IMR-90 (cell line): ENCODE data around the gene KXD1. TPM values are rescaled to one million over a fixed set of nuclear protein-coding genes. Genes with fewer than 3 reads are reported as not detected.

Experiments used
- ATAC-seq: fragments of 200-7000 bp; cut with Tn5 transposase; 2 replicates; pipeline ENCODE4 v1.9.1; 2020; ENCODE audit warnings: low read depth, mild to moderate bottlenecking, moderate library complexity
- BruUV-seq: library from RNA; stranded (reverse); fragments of 400-500 nt; replicated peaks from 2 replicates; lab custom pipeline; 2021; lab: Mats Ljungman, UMichigan
- CTCF ChIA-PET: fragments of 300-600 bp; formaldehyde crosslinking; extraction: SDS; loops from one replicate; lab custom pipeline; 2021; ENCODE audit warnings: antibody characterized with exemption; lab: Yijun Ruan, JAX
- POLR2A ChIA-PET: fragments of 300-600 bp; sonication (Branson Sonifier 250); formaldehyde crosslinking; loops from one replicate; lab custom pipeline; 2022; ENCODE audit warnings: antibody characterized with exemption; ENCODE audit not compliant: unreplicated experiment; lab: Charles Lee
- DNase-seq: peaks from one replicate; pipeline ENCODE4 v3.0.0; 2013
- H2AFZ ChIP-seq: replicated peaks from 2 replicates; pipeline ENCODE3; 2013; ENCODE audit warnings: low read length, mild to moderate bottlenecking; ENCODE audit not compliant: poor library complexity
- H2AK5ac ChIP-seq: 2 replicates; pipeline ENCODE4 v1.6.1; 2013; ENCODE audit warnings: low read depth, low read length, inconsistent platforms
- H2AK9ac ChIP-seq: replicated peaks from 2 replicates; pipeline ENCODE3; 2013; ENCODE audit warnings: mild to moderate bottlenecking, low read depth, low read length, moderate library complexity; ENCODE audit not compliant: poor library complexity
- H2BK120ac ChIP-seq: 2 replicates; pipeline ENCODE4 v1.6.1; 2013; ENCODE audit warnings: low read depth, low read length, inconsistent platforms
- H2BK15ac ChIP-seq: 3 replicates; pipeline ENCODE4 v1.6.1; 2013; ENCODE audit warnings: low read depth, low read length, inconsistent platforms
- H2BK20ac ChIP-seq: 2 replicates; pipeline ENCODE4 v1.6.1; 2013; ENCODE audit warnings: low read depth, mild to moderate bottlenecking, inconsistent platforms, low read length, moderate library complexity
- H2BK5ac ChIP-seq: 2 replicates; pipeline ENCODE4 v1.6.1; 2013; ENCODE audit warnings: mild to moderate bottlenecking, low read depth, low read length, inconsistent platforms; ENCODE audit not compliant: poor library complexity, severe bottlenecking
- H3K14ac ChIP-seq: replicated peaks from 2 replicates; pipeline ENCODE4 v1.6.1; 2013; ENCODE audit warnings: low read depth, low read length, inconsistent platforms
- H3K18ac ChIP-seq: 2 replicates; pipeline ENCODE4 v1.6.1; 2013; ENCODE audit warnings: low read depth, low read length, control low read depth
- H3K23ac ChIP-seq: 2 replicates; pipeline ENCODE4 v1.6.1; 2013; ENCODE audit warnings: low read depth, low read length, inconsistent platforms
- H3K27ac ChIP-seq: 2 replicates; pipeline ENCODE4 v1.5.1; 2013; ENCODE audit warnings: mild to moderate bottlenecking, control low read depth, low read length; ENCODE audit not compliant: insufficient read depth
- H3K27me3 ChIP-seq: 2 replicates; pipeline ENCODE4 v1.6.1; 2013; ENCODE audit warnings: low read length; ENCODE audit not compliant: control insufficient read depth, insufficient read depth
- H3K36me3 ChIP-seq: 2 replicates; pipeline ENCODE4 v1.6.1; 2013; ENCODE audit warnings: low read length, mixed read lengths; ENCODE audit not compliant: control insufficient read depth, insufficient read depth
- H3K4ac ChIP-seq: 2 replicates; pipeline ENCODE4 v1.6.1; 2013; ENCODE audit warnings: low read depth, low read length, inconsistent platforms
- H3K4me1 ChIP-seq: 2 replicates; pipeline ENCODE4 v1.6.1; 2013; ENCODE audit warnings: low read length, mixed read lengths; ENCODE audit not compliant: control insufficient read depth, insufficient read depth
- H3K4me2 ChIP-seq: 2 replicates; pipeline ENCODE4 v1.6.1; 2013; ENCODE audit warnings: low read depth, mild to moderate bottlenecking, control low read depth, low read length, moderate library complexity
- H3K4me3 ChIP-seq: 2 replicates; pipeline ENCODE4 v1.5.1; 2013; ENCODE audit warnings: low read depth, mild to moderate bottlenecking, control low read depth, low read length, moderate library complexity; ENCODE audit not compliant: insufficient read depth
- H3K56ac ChIP-seq: 2 replicates; pipeline ENCODE4 v1.6.1; 2013; ENCODE audit warnings: low read length, inconsistent platforms; ENCODE audit not compliant: insufficient read depth; ENCODE audit errors: extremely low read depth
- H3K79me1 ChIP-seq, 2 experiments: 2 replicates each; pipeline ENCODE4 v1.6.1; 2013; ENCODE audit warnings: low read length in 2 of 2, inconsistent platforms in 1 of 2, low read depth in 1 of 2
- H3K9ac ChIP-seq: 2 replicates; pipeline ENCODE4 v1.6.1; 2013; ENCODE audit warnings: low read depth, low read length, control low read depth
- H3K9me1 ChIP-seq: 2 replicates; pipeline ENCODE4 v1.6.1; 2013; ENCODE audit warnings: low read length, inconsistent platforms; ENCODE audit not compliant: insufficient read depth
- H3K9me3 ChIP-seq: 2 replicates; pipeline ENCODE4 v1.6.1; 2013; ENCODE audit warnings: low read length; ENCODE audit not compliant: control insufficient read depth, insufficient read depth
- H4K20me1 ChIP-seq: 2 replicates; pipeline ENCODE4 v1.6.1; 2013; ENCODE audit warnings: low read length, inconsistent platforms; ENCODE audit not compliant: insufficient read depth
- H4K5ac ChIP-seq: 2 replicates; pipeline ENCODE4 v1.6.1; 2013; ENCODE audit warnings: mild to moderate bottlenecking, low read depth, low read length, control low read depth
- H4K8ac ChIP-seq, 2 experiments: 2 replicates each; pipeline ENCODE4 v1.6.1; 2013; ENCODE audit warnings: low read depth in 2 of 2, low read length in 2 of 2, control low read depth in 1 of 2, inconsistent platforms in 1 of 2
- H4K91ac ChIP-seq: 2 replicates; pipeline ENCODE4 v1.6.1; 2013; ENCODE audit warnings: low read depth, low read length, inconsistent platforms; ENCODE audit not compliant: insufficient read depth
- CEBPB ChIP-seq: IDR thresholded peaks from 2 replicates; pipeline ENCODE4 v1.6.1; 2012; ENCODE audit warnings: low read depth, low read length, improper control_type of control experiment
- FOS ChIP-seq: fragments of 150-350 bp; IDR thresholded peaks from 2 replicates; pipeline ENCODE4 v1.6.1; 2016; ENCODE audit warnings: low read depth, low read length
- MAFK ChIP-seq: IDR thresholded peaks from 2 replicates; pipeline ENCODE4 v1.6.1; 2012; ENCODE audit warnings: low read depth, low read length, improper control_type of control experiment
- MAZ ChIP-seq: IDR thresholded peaks from 2 replicates; pipeline ENCODE4 v1.6.1; 2012; ENCODE audit warnings: low read depth, mild to moderate bottlenecking, low read length, improper control_type of control experiment, moderate library complexity, borderline replicate concordance
- WGBS, 2 experiments: methylation state at CpG; one replicate each; pipeline versions ENCODE4 v1.1.5 to v1.1.7; 2013; ENCODE audit warnings: missing lambda C conversion rate in 2 of 2; ENCODE audit not compliant: insufficient read length in 1 of 2; ENCODE audit errors: extremely low coverage in 2 of 2; 5-methylcytosine and 5-hydroxymethylcytosine counted together
- dilution Hi-C: fragments of 300-500 bp; cut with HindIII; formaldehyde crosslinking; loops from one replicate; pipeline ENCODE4 v1.14.3; 2018; ENCODE audit warnings: low sequenced_read_pairs; ENCODE audit not compliant: unreplicated experiment
- in situ Hi-C: fragments of 300-500 bp; cut with MboI; formaldehyde crosslinking; loops from 3 replicates; pipeline ENCODE4 v1.14.3; 2019; ENCODE audit warnings: low sequenced_read_pairs, inconsistent platforms, mixed read lengths
- intact Hi-C: fragments of 100-400 bp; cut with micrococcal nuclease; formaldehyde crosslinking; loops from 2 replicates; pipeline ENCODE4 v1.10.0; 2022
- polyA plus RNA-seq, 3 experiments: library from polyadenylated mRNA; depleted of rRNA; stranded (reverse); fragments of >200 nt; gene quantifications; 2 replicates each; pipeline ENCODE4 v1.2.3, GENCODE V29; 2012; ENCODE audit warnings: low replicate concordance in 1 of 3
- total RNA-seq: library from RNA; depleted of rRNA; stranded (reverse); fragments of >200 nt; gene quantifications from 2 replicates; pipeline ENCODE4 v1.2.3, GENCODE V29; 2012

The KXD1 gene
- total and polyA plus RNA-seq, 2 of the 4 experiments (the other 2 are of a cell fraction) = 66.7 to 196 TPM

DNA sequence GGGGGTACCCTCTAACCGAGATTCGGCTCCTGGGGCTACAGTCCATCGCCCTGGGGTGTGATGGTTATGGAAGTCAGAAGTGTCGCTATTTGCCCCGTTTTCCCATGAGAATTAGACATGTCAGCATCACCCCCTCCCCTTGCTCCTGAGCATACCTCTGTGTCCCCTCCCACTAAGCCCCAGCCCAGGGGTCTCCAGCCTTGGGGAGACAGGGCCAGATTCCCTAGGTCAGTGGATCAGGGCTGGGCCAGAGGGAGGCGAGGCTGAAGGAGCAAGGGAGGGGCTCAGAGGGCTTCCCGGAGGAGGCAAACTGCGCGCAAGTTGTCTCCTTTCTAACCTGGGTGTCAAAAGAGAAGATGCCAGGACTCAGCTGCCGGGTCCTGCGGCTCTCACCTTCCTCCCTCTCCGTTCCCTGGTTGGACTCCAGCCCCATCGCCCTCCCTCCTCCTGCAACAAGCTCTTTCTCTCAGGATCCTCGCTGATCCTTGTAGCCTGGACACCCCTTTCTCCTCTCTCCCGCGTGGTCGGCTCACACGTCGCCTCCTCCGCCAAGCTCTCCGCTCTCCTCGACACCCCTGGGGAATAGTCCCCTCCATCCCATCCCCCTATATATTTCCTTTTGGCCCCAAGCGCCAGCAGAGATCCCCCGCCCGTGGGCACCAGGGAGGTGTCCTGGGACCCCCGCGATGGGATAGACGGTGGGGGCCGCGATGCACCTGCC lies 54.5 kb downstream of the KXD1 start:
- no peak overlapping the region for H4K5ac ChIP-seq
- no peak overlapping the region for H3K4ac ChIP-seq
- no peak overlapping the region for H2BK5ac ChIP-seq
- no peak overlapping the region for H3K56ac ChIP-seq
- peak; percentile 35 for ATAC-seq
- dilution Hi-C loops (no loop called here), in situ Hi-C loops (no loop called here), intact Hi-C loops (no loop called here)
- POLR2A ChIA-PET = no interaction called here
- H3K9me3 ChIP-seq = peaks cover under 1% of the 10 kb centered on the region; the same call in 1 of the 2 replicates
- peak overlapping the region; percentile 38; the same call in 1 of the 2 replicates for H3K23ac ChIP-seq
- no peaks in the 10 kb centered on the region for H3K9me1 ChIP-seq
- H3K4me2 ChIP-seq = peak overlapping the region; percentile 64
- TF ChIP-seq CEBPB (no peak), FOS (no peak), MAZ (no peak), MAFK (no peak)
- peaks cover 65% of the 10 kb centered on the region for H3K27me3 ChIP-seq
- H4K91ac ChIP-seq = no peak overlapping the region; the same call in 1 of the 2 replicates
- peak overlapping the region; percentile 69 for H3K4me3 ChIP-seq
- no peaks in the 10 kb centered on the region for H3K79me1 ChIP-seq
- H3K14ac ChIP-seq = no peak overlapping the region
- peak overlapping the region; percentile 23 for H2AK9ac ChIP-seq
- no peak overlapping the region for H2BK15ac ChIP-seq
- no peak overlapping the region for H2BK20ac ChIP-seq
- BruUV-seq = no TSS peak
- H4K20me1 ChIP-seq = peaks cover 4% of the 10 kb centered on the region; the same call in 1 of the 2 replicates
- peak overlapping the region; percentile 76 for H2AK5ac ChIP-seq
- DNase-seq = no peak
- H3K9ac ChIP-seq = peak overlapping the region; percentile 41; the same call in 1 of the 2 replicates
- 1% methylated on average over 13 of the region's 30 CpGs; no CpG with 5 or more reads in 1 of the 2 experiments for WGBS, 2 experiments
- H3K4me1 ChIP-seq = peaks cover 10% of the 10 kb centered on the region; the same call in 1 of the 2 replicates
- H3K18ac ChIP-seq = no peak overlapping the region
- no peak overlapping the region for H2BK120ac ChIP-seq
- H2AFZ ChIP-seq = peak overlapping the region; percentile 93
- no peak overlapping the region for H3K27ac ChIP-seq
- CTCF ChIA-PET = interaction anchor here (0.7 kb wide), 1 partner anchor 18 kb away, joined by 3 read pairs; no protein-coding TSS in a partner anchor
- H3K36me3 ChIP-seq = no peaks in the 10 kb centered on the region
- H4K8ac ChIP-seq = peak overlapping the region in 1 of 2 experiments; percentile 79; a peak in 1 of 4 replicates
